ENCODE results near the gene BCAN.
"Not testable (repeated sequence)": the region's sequence is repeated elsewhere in the genome, so short reads cannot be mapped to it uniquely, and the experiment has no call there.

BCAN gene

GRCh38 chr1:156619582-156619955 lies 22.3 kb upstream of the BCAN start:
- DNase-seq: no peak

GRCh38 chr1:156622581-156623297 lies 19.2 kb upstream of the BCAN start:
- DNase-seq: no peak

- DNase-seq: peak; percentile 53 to 63
Measured at GRCh38 chr1:156623946-156624813, 17.7 kb upstream of the BCAN start.

GRCh38 chr1:156624814-156625435 lies 17.0 kb upstream of the BCAN start:
- DNase-seq: no peak

GRCh38 chr1:156625436-156626078 lies 16.4 kb upstream of the BCAN start:
- DNase-seq: peak; percentile 77 to 78

GRCh38 chr1:156626079-156626438 lies 15.9 kb upstream of the BCAN start:
- DNase-seq: no peak

GRCh38 chr1:156627313-156627880 lies 14.5 kb upstream of the BCAN start:
- peak; percentile 45 to 53 for DNase-seq

- DNase-seq: no peak
Measured at GRCh38 chr1:156629823-156630449, 12.0 kb upstream of the BCAN start.

- DNase-seq: not testable (repeated sequence)
Measured at GRCh38 chr1:156631152-156631551, 10.8 kb upstream of the BCAN start.

GRCh38 chr1:156632355-156632754 lies 9.6 kb upstream of the BCAN start:
- no peak for DNase-seq

GRCh38 chr1:156638189-156638985 lies 3.5 kb upstream of the BCAN start:
- DNase-seq: no peak

GRCh38 chr1:156639601-156640101 lies 2.3 kb upstream of the BCAN start:
- no peak for DNase-seq

GRCh38 chr1:156640842-156641706 lies 843 bp upstream of the BCAN start:
- no peak for DNase-seq

- no peak for DNase-seq
Measured at GRCh38 chr1:156642265-156643048, 540 bp downstream of the BCAN start.

GRCh38 chr1:156643049-156643777 lies 1.3 kb downstream of the BCAN start:
- no peak for DNase-seq

GRCh38 chr1:156643778-156644092 lies 1.8 kb downstream of the BCAN start:
- DNase-seq: peak in 1 of 2 donors; percentile 27

- no peak for DNase-seq
Measured at GRCh38 chr1:156644146-156644545, 2.2 kb downstream of the BCAN start.

GRCh38 chr1:156644640-156645039 lies 2.7 kb downstream of the BCAN start:
- DNase-seq: no peak

GRCh38 chr1:156645056-156645455 lies 3.1 kb downstream of the BCAN start:
- no peak for DNase-seq
